ENCODE measurements around the gene RNU7-1. TPM values are rescaled to one million over a fixed set of nuclear protein-coding genes. Genes with fewer than 3 reads are reported as not detected.

RNU7-1 gene
- polyA plus RNA-seq, 2 of the 4 experiments (the other 2 are of a cell fraction): not detected

DNA sequence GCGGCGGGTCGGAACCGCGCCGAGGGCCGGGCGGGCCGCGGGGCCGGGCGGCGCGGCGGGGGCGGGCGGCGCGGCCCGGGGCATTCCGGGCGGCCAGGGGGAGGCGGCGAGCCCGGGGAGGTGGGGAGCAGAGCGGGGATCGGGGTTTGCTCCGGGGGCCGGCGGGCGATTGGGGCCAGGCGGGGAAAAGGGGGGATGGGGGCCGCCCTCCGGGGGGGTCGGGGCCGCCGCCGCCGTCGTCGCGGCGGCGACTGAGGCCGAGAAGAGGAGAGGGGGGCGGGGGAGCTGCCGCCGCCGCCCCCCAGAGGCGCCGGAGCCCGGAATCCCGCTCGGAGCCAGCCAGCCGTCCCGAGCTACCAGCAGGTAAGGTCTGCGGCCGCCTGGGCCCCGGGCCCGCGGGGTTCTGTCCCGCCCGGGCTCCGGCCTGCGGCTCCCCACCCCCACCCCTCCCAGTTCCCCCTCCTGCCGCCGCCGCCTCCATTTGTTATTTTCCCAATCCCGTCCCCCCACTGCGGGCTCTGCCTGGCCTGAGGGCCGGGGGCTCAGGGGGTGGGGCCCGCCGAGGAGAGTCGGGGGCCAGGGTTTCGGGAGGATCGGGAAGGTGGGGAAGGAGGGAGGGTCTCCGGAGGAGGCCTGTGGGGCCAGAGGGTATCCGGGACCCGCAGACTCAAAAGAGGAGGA is 15.5 kb upstream of the RNU7-1 start:
- H3K4me1 ChIP-seq: peaks cover 54% of the 10 kb centered on the region
- peak overlapping the region; percentile 93 for H3K4me3 ChIP-seq
- CTCF ChIA-PET: interaction anchor here (3.2 to 18.2 kb wide), 4 partner anchors 14 to 58 kb away, joined by 11 to 370 read pairs (median 137); partner anchors contain the start of genes C12orf57, ENO2, PTPN6 and RNU7-1
- peak overlapping the region; percentile 99 to 100 for H3K27ac ChIP-seq
- 0% methylated on average over 10 of the region's 79 CpGs for WGBS (ENCODE audit: missing lambda C conversion rate)
- peak overlapping the region; percentile 74 for H3K4me2 ChIP-seq
- DNase-seq (ENCODE audit: low read depth in 1 of 2, low spot score in 1 of 2) (no peak), FAIRE-seq (no peak), ATAC-seq (no peak)
- TF ChIP-seq, protein P1, sequence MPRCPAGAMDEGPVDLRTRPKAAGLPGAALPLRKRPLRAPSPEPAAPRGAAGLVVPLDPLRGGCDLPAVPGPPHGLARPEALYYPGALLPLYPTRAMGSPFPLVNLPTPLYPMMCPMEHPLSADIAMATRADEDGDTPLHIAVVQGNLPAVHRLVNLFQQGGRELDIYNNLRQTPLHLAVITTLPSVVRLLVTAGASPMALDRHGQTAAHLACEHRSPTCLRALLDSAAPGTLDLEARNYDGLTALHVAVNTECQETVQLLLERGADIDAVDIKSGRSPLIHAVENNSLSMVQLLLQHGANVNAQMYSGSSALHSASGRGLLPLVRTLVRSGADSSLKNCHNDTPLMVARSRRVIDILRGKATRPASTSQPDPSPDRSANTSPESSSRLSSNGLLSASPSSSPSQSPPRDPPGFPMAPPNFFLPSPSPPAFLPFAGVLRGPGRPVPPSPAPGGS (IDR thresholded peaks at IDR 0.05): no peak
- TF ChIP-seq JUN (IDR thresholded peaks at IDR 0.05): peak in 1 of 2 experiments; percentile 28; a peak in 2 of 5 replicates
- POLR2A ChIA-PET: interaction anchor here (0.6 to 1.7 kb wide), 3 partner anchors 8 to 15 kb away, joined by 3 to 9 read pairs (median 3); no protein-coding TSS in a partner anchor
- no peaks in the 10 kb centered on the region for H3K9me3 ChIP-seq

DNA sequence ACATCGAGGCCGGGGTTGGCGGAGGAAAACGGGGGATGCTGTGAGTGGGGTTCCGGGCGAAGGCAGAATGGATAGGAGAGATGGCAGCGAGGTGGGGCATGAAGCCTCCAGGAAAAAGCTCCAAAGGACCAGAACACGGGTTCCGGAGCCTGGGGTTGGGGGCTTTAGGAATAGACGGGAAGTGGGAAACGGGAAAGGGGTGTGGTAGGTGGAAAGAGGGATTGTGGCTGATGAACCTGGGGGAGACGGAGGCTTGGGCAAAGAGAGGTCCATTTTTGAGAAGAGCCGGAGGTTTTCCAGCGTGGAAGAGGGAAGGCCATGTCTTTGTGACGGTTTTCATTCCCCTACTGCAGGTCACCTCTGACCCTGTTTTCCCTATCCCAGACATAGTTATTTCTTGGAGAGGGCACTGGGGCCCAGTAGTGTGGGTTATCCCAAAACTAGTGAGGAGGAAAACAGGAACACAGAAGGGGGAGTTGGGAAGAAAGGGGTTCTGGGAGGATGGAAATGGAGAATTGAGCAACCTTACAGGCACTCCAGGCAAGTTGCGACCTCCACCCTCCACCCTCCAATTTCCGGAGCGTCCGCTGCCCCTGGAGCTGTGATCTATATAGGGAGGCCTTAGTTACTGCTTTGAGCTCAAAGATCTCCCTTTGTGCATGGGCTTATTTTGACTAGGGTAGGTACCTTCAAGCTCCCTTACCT is 14.8 kb upstream of the RNU7-1 start:
- Histone ChIP-seq H3K27ac (peak overlapping the region; percentile 99 to 100), H3K4me2 (peak overlapping the region; percentile 74), H3K4me3 (peak overlapping the region; percentile 93), H3K4me1 (peaks cover 60% of the 10 kb centered on the region), H3K9me3 (no peaks in the 10 kb centered on the region)
- ATAC-seq (no peak), DNase-seq (ENCODE audit: low read depth in 1 of 2, low spot score in 1 of 2) (no peak), FAIRE-seq (no peak)
- WGBS (ENCODE audit: missing lambda C conversion rate): 15% methylated on average over 19 of the region's 19 CpGs
- CTCF ChIA-PET: interaction anchor here (1.6 to 18.2 kb wide), 5 partner anchors 13 to 59 kb away, joined by 6 to 370 read pairs (median 91); partner anchors contain the start of genes C12orf57, ENO2, PTPN6 and RNU7-1
- TF ChIP-seq MAZ (IDR thresholded peaks at IDR 0.05; ENCODE audit: borderline replicate concordance, low read depth, low read length): no peak
- no peak for TF ChIP-seq POLR2AphosphoS2 (conservative IDR thresholded peaks at IDR 0.05; ENCODE audit: low read length)
- no peak for TF ChIP-seq HOXB13 (CRISPR knock-in tag; IDR thresholded peaks at IDR 0.05; ENCODE audit: low read depth)
- TF ChIP-seq CEBPB (IDR thresholded peaks at IDR 0.05): 0 out of 4 replicates have a peak, but pooled peaks of 1 of the 2 experiments have one; percentile 29
- no peak for TF ChIP-seq RCOR1 (IDR thresholded peaks at IDR 0.05; ENCODE audit: low read depth, low read length)
- TF ChIP-seq SREBF2 (IDR thresholded peaks at IDR 0.05): no peak
- 0 out of 5 replicates have a peak, but pooled peaks of 1 of the 2 experiments have one; percentile 17 for TF ChIP-seq JUN (IDR thresholded peaks at IDR 0.05)
- TF ChIP-seq MYC (IDR thresholded peaks at IDR 0.05; ENCODE audit: borderline replicate concordance, low read length): no peak
- no peak for TF ChIP-seq CBX2 (IDR thresholded peaks at IDR 0.05; ENCODE audit: borderline replicate concordance, low read depth)
- TF ChIP-seq, protein P2, sequence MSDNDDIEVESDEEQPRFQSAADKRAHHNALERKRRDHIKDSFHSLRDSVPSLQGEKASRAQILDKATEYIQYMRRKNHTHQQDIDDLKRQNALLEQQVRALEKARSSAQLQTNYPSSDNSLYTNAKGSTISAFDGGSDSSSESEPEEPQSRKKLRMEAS (IDR thresholded peaks at IDR 0.05): no peak
- TF ChIP-seq, protein P3, sequence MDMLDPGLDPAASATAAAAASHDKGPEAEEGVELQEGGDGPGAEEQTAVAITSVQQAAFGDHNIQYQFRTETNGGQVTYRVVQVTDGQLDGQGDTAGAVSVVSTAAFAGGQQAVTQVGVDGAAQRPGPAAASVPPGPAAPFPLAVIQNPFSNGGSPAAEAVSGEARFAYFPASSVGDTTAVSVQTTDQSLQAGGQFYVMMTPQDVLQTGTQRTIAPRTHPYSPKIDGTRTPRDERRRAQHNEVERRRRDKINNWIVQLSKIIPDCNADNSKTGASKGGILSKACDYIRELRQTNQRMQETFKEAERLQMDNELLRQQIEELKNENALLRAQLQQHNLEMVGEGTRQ (IDR thresholded peaks at IDR 0.05): no peak
- no peak for TF ChIP-seq FOSL2 (IDR thresholded peaks at IDR 0.05)
- TF ChIP-seq FOSL2 (CRISPR knock-in tag; IDR thresholded peaks at IDR 0.05): no peak
- TF ChIP-seq BHLHE40 (IDR thresholded peaks at IDR 0.05; ENCODE audit: low read depth, low read length): no peak
- TF ChIP-seq KDM5A (IDR thresholded peaks at IDR 0.05): no peak
- TF ChIP-seq, protein P4, sequence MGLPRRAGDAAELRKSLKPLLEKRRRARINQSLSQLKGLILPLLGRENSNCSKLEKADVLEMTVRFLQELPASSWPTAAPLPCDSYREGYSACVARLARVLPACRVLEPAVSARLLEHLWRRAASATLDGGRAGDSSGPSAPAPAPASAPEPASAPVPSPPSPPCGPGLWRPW (IDR thresholded peaks at IDR 0.05): no peak
- POLR2A ChIA-PET: interaction anchor here (0.6 to 2.1 kb wide), 4 partner anchors 7 to 15 kb away, joined by 3 to 9 read pairs (median 4); partner anchors contain the start of genes C12orf57 and RNU7-1

All from A549 (cell line).